ENCODE data around the gene PNLIPRP1. TPM values are rescaled to one million over a fixed set of nuclear protein-coding genes. Genes with fewer than 3 reads are reported as not detected.

The PNLIPRP1 gene
- total RNA-seq, 1 experiment from 2014 or later, result not detected

DNA sequence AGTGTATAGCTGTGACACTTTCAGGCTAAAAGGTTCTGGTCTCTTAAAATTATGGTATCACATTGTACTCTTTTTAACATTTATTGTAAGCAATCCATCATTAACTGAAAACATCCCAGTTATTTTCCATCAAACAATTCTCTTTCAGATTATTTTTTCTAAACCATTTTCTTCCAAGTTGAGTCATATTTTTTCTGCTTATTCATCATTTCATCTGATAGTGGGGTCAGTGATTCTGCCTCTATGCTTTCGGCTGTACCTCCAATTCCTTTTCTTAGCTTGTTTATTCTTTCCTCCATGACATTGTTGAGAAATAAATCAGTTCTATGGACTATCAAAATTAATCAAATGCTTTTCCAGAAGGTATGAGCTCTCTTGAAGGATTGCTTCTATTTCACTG lies 45.6 kb upstream of the PNLIPRP1 start:
- no peak overlapping the region for H2BK5ac ChIP-seq (ENCODE audit: insufficient read length, low read length)
- H3K27me3 ChIP-seq (ENCODE audit: insufficient read depth, low read length), result no peaks in the 10 kb centered on the region
- H2BK15ac ChIP-seq (ENCODE audit: low read depth, low read length), result no peak overlapping the region
- H3K79me2 ChIP-seq (ENCODE audit: insufficient read depth, low read length), result no peaks in the 10 kb centered on the region
- H3K27me3 Mint-ChIP-seq (ENCODE audit: low read depth), result no peaks in the 10 kb centered on the region
- no peak overlapping the region for H2AFZ ChIP-seq (ENCODE audit: low read length)
- no peak overlapping the region for H3K27ac ChIP-seq (ENCODE audit: insufficient read length, low read depth, low read length)
- H4K8ac ChIP-seq (replicated peaks; ENCODE audit: insufficient read length, low read depth, low read length), result no peak overlapping the region
- H3K56ac ChIP-seq (ENCODE audit: insufficient read length, low read depth, low read length), result no peak overlapping the region
- H2BK20ac ChIP-seq (ENCODE audit: low read depth, low read length, poor library complexity, severe bottlenecking), result no peak overlapping the region
- peaks cover 12 to 13% of the 10 kb centered on the region in 2 experiments for H3K4me1 Mint-ChIP-seq
- no peak overlapping the region for H2AK5ac ChIP-seq (ENCODE audit: insufficient read length, low read length)
- TF ChIP-seq CTCF (conservative IDR thresholded peaks at IDR 0.05), result no peak
- no peaks in the 10 kb centered on the region for H3K9me3 Mint-ChIP-seq
- no peak overlapping the region for H3K4ac ChIP-seq (ENCODE audit: low read depth, low read length)
- no peak for DNase-seq
- H3K4me2 ChIP-seq (ENCODE audit: insufficient read depth, insufficient read length, low read length), result no peak overlapping the region
- no peaks in the 10 kb centered on the region for H3K79me1 ChIP-seq (ENCODE audit: insufficient read depth, low read depth, low read length, poor library complexity, severe bottlenecking)
- no CpG with 5 or more reads among the region's 1 CpG for WGBS (ENCODE audit: extremely low coverage, insufficient read length, low lambda C conversion rate)
- H3K27ac Mint-ChIP-seq, result no peak overlapping the region
- no peaks in the 10 kb centered on the region; the same call in 1 of the 2 replicates for H3K4me1 ChIP-seq (ENCODE audit: insufficient read depth, low read length)
- no peak overlapping the region for H4K91ac ChIP-seq (ENCODE audit: insufficient read length, low read depth, low read length)
- H2BK120ac ChIP-seq (ENCODE audit: low read depth, low read length, poor library complexity, severe bottlenecking), result no peak overlapping the region
- H3K9ac ChIP-seq (ENCODE audit: extremely low read depth, insufficient read length, low read length), result no peak overlapping the region
- no peak overlapping the region for H4K5ac ChIP-seq (ENCODE audit: insufficient read length, low read depth, low read length)
- H4K20me1 ChIP-seq (ENCODE audit: control insufficient read depth, insufficient read depth, insufficient read length), result no peaks in the 10 kb centered on the region
- H3K36me3 Mint-ChIP-seq (ENCODE audit: insufficient read depth in 1 of 3, low read depth in 3 of 3), result peaks cover 0 to 1% (median 0%) of the 10 kb centered on the region in 3 experiments; a peak in 2 of 7 replicates
- no peaks in the 10 kb centered on the region for H3K9me3 ChIP-seq (ENCODE audit: control insufficient read depth, low read depth, low read length)
- no peak overlapping the region for H3K4me3 Mint-ChIP-seq
- no peaks in the 10 kb centered on the region for H3K23me2 ChIP-seq (ENCODE audit: insufficient read length, low read depth, low read length, poor library complexity, severe bottlenecking)
- no peak overlapping the region for H3K14ac ChIP-seq (ENCODE audit: insufficient read depth, low read length)
- no peak overlapping the region for H3T11ph ChIP-seq (ENCODE audit: low read length)
- H3K18ac ChIP-seq (ENCODE audit: insufficient read length, low read depth, low read length), result no peak overlapping the region
- no peak overlapping the region for H2BK12ac ChIP-seq (ENCODE audit: insufficient read length, low read depth, low read length)
- no peak overlapping the region for H3K23ac ChIP-seq (ENCODE audit: insufficient read length, low read depth, low read length)

Data from H9 (cell line).